ENCODE measurements around the gene AKAP9.
"Not testable (repeated sequence)": the region's sequence is repeated elsewhere in the genome, so short reads cannot be mapped to it uniquely, and the experiment has no call there.

The AKAP9 gene

DNA sequence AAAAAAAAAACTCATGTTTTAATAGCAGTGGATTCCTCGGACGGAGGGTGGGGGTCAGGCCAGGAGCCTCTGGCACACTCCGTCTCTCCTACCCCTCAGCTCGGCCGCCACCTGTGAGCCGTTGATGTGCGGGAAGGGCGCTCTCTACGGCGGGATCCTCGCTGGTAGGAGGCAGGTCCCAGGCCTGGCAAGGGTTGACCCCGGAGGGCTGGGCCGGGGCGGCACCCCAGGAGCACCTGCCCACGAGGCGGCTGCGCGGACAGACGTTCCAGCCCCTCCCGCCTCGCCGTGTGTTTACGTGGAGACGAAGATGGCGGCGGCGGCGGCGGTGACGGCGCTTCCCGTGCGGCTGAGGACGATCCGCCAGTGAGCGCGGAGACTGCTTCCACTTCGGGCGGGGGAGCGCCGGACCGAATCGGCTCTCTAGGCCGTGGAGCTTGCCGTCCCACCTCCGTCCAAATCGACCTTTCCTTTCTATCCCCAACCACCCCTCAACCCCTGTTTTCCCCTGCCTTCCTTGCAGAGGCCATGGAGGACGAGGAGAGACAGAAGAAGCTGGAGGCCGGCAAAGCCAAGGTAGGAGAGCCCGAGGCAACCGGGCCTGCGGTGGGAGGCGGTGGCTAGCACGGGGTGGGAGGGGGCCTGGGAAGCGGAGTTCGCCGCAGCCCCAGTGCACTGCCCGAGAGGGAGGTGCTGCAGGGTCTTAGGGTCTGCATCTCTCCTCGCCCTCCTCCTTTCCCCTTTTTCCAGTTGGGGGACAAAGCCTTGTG is at the start of gene AKAP9:
Gene AKAP9, plus strand, starts transcription at position 291 of the 770 bp plus-strand sequence. Its CDS starts 238 bp downstream, at position 529.
- peak; percentile 85 for DNase-seq

DNA sequence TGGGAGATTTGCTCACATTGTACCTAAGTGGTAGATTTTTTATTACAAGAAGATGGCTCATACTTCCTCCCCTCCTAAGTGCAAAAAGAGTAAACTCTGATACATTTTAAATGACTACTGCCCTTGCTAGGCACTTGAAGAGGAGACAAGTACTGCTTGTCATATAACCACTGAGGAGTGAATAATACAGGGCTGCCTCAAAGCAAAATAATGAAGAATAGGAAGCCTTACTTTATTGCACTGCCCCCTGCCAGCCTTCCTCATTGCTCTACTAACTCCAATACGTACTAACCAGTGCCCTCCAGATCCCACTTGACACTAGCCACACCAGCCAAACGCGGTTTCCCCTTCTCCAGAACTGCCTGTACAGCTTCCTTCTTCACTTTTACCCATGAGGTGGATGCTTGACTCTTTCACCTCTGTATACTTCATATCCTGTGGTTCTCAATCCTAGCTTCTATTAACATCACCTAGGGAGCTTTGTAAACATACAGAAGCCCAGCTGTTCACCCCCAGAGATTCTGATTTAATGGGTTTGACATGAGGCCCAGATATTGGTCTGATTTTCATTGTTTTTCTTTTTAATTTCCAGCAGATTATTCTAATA is 48.5 kb upstream of the AKAP9 start:
- no peak for DNase-seq

DNA sequence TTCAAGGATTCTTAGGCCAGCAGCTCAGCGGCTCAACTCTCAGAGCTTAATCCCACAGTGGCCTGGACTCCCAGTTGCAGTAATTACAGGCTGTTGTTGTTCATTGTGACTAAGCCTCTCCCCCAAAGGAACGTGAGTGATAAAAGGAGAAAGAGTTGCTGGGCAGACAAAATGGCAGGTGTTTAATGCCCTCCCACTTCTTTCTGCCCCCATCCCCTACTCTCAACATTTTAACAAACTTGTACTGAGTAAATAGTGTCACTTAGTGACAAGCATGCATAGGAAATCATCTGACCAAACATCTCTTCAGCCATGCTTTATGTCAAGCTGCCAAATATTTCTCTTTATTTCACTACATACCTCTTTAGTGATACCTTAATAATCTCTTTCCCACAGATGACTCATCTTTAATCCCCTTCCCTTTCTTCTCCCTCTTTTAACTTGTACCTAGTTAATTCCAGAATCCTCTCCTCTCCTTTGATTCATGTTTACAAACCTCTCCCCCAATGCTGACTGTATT is 47.8 kb upstream of the AKAP9 start:
- no peak for DNase-seq

DNA sequence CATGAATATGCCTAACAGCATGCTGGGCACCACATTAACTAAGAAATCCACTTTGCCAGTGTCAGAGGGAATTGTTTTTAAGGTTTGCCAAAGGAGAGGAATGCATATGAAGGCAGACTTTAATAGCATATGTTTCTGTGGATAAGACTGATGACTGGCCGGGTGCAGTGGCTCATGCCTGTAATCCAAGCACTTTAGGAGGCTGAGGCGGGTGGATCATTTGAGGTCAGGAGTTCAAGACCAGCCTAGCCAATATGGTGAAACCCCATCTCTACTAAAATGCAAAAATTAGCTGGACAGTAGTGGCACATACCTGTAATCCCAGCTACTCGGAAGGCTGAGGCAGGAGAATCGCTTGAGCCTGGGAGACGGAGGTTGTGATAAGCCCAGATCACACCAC is 47.0 kb upstream of the AKAP9 start:
- not testable (repeated sequence) for DNase-seq

DNA sequence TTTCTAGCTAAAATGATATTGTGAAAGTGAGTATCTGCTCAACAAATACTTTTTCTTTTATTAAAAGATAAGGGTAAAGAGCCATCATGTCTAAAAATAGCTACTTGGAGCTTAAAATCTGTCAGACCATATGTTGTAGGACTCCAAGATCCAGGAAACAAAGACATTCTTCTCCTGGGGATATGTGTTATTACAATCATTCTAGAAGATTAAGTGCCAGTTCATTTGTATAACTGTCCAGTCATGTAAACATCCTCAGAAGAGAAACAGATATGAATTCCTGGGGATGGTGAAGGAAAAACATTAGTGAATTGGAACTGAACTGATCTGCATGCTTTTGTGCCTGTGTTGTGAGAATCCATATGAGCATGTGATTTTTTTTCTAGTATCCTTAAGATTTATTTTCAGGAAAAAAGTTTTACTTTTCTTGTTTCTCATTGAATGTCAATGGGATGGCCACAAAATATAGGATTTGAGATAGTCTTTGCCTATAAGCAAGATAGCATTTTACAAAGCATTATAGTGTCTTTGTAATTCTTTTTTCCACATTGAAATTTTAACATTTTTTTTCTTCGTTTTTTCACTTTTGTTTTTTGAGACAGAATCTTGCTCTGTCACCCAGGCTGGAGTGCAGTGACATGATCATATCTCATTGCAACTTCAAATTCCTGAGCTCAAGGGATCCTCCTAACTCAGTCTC is 45.7 kb upstream of the AKAP9 start:
- DNase-seq = no peak

DNA sequence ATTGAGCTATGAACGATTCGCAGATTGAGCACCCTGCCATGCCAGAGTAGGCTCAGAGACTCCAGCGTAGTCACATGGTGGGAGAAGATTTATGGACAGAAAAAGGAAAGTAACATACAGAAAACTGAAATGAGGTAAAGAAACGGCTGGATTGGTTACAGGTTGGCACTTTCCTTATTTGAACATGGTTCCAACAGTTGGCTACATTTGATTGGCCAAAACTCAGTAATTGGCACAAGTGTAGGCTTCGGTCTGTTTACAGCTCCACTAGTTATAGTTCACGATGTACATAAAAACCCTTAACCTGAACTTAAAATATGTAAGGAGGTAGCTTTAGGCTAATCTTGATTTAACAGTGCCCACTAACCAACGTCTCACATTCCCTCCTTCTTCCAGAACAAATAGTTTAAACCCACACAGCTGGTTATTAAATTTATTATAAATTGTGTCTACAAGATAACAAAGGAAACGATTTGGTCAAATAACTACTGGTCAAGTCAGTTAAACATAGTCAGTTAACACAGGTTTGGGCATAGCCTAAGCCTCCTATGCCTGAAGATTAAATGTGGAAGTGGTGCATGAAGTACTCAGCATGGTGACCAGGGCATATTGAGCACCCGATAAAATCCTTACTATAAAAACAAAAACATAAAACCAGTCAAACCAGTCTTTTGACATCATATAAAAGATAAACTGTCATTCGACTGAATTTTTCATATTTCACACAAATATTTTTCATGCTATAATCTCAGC is 42.2 kb upstream of the AKAP9 start:
- no peak for DNase-seq

DNA sequence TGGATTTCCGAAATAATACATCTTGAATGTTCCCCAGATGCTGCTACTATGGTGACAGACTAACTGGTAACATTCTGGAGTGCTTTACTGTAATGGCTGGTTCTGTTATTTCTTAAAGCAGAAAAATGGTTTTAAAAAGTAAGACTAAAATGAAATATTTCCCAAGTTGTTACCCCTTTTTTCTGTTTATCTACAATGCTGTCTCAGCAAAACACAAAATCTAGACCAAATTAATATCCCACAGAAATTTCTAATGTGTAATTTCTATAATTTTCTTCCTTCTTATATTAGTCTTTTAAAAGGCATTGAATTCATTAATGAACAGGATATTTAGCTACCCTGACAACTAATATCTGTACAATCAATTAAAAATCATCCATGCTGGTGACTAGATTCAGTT is 41.1 kb upstream of the AKAP9 start:
- DNase-seq = no peak

DNA sequence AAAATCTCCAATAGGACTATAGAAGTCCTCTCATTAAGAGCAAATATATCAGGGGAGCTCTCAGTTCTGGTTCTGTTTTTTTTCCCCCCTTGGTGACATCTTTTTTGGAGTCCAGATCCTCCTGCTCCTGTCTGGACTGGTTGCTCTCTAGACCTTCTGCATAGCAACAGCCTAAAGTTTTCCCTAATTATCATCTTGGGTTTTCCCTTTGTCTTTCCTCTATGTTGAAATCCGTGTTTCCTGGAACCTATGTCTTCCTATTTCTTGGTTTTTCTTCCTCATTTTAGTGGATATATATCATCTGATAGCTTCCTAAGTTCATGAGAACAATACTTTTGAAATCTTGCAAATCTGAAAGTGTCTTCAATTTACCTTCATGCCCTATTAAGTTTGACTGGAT is 30.5 kb upstream of the AKAP9 start:
- no peak for DNase-seq

DNA sequence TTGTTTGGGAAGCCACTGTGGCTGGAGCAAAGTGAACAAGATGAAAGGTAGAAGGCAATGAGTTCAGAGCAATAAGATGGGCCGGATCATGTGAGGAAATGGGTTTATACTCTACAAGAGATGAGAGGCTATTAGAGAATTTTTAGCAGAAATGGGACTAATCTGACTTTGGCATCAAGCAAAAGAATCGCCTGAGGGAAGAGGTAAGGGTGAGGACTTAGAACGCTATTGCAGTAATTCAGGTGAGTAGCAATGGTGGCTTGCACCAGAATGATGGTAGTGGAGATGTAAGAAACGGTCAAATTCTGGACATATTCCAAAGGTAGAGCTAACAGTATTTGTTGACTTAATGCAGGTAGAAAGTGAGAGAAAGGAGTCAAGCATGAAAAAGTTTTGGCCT is 29.5 kb upstream of the AKAP9 start:
- DNase-seq = no peak

DNA sequence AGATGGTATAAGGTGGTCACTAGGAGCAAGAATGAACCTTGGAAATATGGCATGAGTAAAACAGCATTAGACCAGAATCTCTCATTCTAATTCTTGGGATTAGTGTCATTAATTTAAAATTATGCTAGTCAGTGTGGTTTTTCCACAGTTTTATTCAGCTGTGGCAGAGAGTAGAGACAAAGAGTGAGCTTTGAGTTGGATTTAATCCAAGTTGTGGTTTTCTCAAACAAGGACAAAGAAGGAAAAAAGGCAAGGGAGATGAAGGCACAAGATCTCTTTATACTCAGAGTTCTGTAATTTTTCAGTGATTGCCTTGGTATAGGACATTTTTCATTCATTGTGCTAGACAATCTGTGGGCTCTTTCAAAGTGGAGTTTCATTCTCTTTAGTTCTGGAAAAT is 28.2 kb upstream of the AKAP9 start:
- DNase-seq = no peak

DNA sequence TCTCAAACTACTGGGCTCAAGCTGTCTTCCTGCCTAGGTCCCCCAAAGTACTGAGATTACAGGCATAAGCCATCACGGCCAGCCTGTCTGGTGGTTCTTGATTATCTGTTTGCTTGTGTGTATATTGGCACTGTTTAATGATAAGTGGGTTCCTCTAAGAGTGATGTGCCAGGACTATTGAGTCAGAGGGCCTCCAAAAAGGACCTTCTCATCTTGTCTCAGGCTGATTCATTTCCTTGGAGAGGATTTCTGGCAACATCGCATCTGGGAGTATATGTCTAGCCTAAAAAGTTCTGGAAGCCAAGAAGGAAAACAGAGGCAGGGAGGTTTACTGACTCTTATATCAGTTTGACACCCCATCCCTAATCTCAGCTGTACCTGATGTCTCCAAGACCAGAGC is 27.1 kb upstream of the AKAP9 start:
- DNase-seq = no peak

DNA sequence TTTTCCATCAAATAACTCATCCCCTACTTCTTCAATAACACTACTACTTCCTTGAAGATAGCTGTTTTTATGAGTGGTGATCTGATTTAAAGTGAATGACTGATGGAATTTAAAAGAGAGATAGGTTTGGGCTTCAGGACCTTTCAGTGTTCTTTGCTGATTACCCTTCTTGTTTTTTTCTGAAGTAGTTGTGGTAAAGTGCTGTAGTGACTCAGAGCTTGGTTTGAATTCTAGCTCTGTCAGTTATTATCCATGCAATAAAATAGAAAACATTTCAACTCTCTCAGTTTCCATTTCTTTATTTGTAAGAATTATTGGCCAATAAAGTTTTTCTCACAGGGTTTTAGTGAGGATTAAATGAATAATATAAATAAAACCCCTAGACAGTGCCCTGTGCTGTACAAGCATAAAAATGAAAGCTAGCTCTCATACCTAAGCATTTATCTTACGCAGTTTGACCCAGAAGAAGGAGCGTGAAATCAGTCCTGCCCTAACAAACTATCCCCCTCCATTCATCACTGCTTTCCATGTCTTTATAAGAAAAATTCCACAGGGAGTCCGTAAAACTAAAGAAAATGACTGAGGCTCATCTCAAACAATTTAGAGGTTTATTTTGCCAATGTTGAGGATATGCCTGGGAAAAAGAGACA is 25.1 kb upstream of the AKAP9 start:
- DNase-seq = no peak

DNA sequence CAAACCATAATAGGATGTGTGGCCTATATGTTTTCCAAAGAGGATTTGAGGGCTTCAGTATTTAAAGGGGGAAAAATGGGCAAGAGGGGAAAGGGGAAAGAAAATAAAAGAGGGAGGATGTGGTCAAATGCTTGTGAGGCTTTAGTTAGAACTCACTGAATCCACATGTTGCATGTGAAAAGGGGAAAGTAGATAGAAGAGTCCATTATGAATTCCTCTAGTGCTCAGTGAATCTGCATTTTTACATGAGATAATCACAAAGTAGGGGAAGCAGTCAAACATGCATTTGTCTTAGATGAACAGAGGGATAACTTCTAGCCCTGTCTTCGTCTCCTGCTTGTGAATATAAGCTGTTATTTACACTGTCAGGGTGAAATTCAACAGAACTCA is 24.6 kb upstream of the AKAP9 start:
- no peak for DNase-seq

DNA sequence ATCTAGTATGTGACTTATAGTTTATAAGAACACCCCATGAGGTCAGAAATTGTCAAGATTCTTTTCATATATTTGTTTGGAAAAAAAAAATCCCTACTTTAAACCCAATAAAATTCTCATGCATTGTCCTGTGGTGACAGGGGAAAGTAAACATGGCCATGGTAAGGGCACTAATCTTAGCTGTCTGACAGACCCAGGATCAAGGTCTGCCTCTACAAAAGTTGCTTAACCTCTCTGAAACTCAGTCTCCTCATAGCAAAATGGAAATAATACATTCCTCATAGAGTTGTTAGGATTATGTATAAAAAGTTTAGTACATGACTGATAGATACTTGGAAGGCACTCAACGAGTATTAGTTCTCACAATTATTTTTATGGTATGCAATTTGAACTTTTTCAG is 22.3 kb upstream of the AKAP9 start:
- DNase-seq = no peak

DNA sequence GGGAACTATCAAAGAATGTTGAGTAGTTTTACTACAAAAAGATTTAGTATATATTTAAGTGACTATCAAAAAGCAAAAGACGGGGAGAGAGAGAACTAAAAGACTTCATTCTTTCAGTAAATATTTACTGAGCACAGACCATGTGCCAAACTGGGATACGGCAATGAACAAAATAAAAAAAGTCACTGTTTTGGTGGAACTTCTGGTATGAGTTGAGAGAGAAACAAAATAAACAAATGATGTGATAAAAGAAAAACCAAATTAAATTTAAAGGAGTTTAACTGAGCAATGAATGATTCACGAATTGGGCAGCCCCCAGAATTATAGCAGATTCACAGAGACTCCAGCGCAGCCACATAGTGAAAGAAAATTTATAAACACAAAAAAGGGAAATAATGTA is 17.8 kb upstream of the AKAP9 start:
- DNase-seq = no peak

DNA sequence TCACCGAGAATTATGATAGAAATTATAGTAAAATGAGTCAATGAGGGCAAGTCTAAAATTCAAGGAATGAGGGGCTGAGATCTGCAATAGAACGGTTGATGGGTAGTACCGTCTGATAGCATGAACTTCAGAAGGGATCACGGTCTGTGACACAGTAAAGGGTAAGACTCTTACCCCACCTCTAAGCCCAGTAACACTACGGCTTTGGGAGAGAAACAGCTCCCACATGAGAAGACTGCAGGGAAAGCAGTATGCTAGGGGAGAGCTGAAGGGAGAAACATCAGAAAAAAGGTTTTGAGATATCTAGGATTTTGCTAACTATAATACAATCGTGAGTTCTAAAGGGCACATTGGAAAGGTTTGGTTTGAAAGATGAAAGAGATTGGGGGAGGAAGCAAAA is 12.8 kb upstream of the AKAP9 start:
- no peak for DNase-seq

DNA sequence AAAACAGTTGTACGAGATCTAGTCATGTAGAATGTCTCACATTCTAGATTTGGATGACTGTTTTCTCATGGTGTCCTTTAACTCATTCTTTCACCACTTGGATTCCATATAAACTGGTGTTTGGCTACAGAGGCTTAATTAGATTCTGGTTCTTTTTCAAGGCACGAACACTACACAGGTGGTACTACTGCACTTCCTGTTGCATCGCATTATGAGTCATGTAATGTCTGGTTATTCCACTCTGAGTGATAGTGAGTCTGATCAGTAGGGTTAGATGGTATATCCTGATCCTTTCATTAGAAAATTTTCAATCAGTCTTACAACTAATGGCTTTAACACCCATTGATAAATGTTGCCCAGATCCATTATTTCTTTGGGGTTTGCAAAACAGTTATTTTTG is 11.2 kb upstream of the AKAP9 start:
- no peak for DNase-seq

DNA sequence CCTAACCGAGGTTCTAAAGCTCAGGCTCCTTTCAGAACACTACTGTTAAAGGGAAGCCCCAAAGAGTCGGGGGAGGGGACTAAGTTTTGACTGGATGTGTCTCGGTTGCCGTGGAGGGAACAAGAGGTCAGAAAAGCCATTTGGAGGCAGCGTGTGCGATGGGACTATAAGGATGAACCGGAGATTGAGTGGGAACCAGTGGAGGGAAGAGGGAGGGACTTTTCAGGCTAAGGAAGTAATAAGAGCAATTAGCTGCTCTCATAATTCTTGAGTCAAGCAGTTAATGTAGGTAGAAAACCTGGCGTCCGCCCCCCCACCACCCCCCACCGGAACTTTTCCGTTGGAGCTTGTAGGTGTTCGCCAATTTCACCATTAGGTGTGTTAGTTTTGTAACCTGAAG is 491 bp upstream of the AKAP9 start:
- DNase-seq = peak; percentile 12

DNA sequence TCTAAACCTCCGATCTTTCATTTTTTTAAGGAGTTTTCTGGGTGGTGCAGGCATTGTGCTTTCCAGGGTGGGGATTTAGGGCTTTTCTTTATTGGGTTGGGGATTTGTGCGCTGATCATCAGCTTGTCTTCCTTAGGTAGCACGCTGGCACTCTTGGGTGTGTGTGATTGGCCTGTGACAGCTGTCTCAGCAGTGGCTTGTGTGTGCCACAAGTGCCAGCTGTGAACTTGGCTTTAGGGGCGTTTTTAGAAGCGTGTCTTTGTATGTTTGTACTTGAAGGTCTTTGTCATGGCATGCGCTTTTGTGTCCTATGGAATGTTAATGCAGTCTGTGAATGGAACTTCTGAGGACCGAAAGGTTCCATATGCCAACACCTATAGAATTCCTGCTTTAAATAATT is 788 bp downstream of the AKAP9 start:
- DNase-seq = peak; percentile 22

DNA sequence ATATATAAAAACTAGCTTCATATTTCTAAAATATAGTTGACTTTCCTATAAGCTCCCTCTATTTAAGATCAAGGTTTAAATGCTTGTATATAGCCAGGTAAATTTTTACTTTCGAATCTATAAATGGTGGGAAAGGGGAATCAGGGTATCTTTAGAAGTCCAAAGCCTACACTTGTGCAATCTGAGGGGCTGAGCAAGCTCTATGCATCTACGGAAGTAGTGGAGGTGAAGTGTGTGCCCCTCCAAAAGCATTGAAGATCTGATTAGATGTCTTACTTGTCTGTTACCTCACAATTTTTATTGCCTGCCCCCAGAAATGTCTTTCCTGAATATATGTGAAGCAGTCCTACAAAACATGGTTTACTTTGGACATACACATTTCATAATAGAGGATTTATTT is 1.6 kb downstream of the AKAP9 start:
- DNase-seq = no peak

DNA sequence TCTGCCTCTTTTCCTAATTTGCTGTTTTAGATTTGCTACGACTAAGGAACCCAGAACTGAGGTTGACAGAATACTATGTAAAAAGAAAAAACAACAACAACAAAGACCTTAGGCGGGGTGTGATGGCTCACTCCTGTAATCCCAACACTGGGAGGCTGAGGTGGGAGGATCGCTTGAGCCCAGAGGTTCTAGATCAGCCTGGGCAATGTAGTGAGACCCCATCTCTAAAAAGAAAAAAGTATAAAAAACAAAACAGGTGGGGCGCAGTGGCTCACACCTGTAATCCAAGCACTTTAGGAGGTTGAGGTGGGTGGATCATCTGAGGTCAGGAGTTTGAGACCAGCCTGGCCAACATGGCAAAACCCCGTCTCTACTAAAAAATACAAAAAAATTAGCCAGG is 4.3 kb downstream of the AKAP9 start:
- DNase-seq = not testable (repeated sequence)

DNA sequence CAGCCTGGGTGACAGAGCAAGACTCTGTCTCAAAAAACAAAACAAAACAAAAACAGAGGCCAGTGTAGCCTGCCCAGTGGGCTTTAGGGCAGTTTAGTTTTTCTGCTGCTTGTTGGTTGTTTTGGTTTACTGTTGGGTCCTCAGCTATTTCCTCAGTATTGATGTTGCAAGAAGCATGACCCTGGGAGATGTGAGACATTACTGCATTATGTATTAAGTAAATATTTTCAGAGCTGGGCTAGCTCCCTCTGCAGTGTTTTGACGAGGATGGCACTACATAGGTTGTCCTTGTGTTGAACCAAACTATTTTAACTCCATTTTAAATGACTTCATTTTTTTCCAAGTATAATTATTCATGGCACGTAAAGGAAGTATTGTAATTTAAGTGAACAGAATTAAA is 4.8 kb downstream of the AKAP9 start:
- DNase-seq = no peak

DNA sequence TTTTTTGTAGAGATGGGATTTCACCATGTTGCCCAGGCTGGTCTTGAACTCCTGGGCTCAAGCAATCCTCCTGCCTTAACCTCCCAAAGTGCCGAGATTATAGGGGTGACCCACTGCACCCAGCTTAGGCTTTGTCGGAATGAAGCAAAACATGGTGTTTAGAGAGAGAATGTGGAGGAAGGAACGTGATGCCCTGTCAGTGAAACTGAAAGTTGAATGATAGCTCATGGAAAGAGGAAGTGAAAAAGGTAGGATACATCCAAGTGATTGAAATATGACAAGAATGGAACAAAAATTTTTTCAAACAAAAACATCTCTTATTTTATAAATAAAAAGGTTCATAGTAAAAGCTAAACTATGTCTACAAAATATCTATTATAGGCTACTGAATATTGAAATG is 5.9 kb downstream of the AKAP9 start:
- DNase-seq = no peak

All from activated gamma-delta T cell treated with Interleukin-2 at 50 U/mL for 16 hours (primary cell).